HepG2 (cell line): ENCODE data around the gene KDM4B. TPM values are rescaled to one million over a fixed set of nuclear protein-coding genes. Genes with fewer than 3 reads are reported as not detected.

Source experiments
- AGO1 ChIP-seq: fragments of 200-400 bp; formaldehyde crosslinking; IDR thresholded peaks from 2 replicates; pipeline ENCODE4 v1.6.1; 2017; ENCODE audit warnings: mild to moderate bottlenecking, low read depth, low read length, moderate library complexity; ENCODE audit not compliant: poor library complexity, severe bottlenecking
- CBX1 ChIP-seq: IDR thresholded peaks from one replicate; pipeline ENCODE4 v1.6.1; 2016; ENCODE audit warnings: antibody characterized with exemption, low read depth
- GATAD1 ChIP-seq: IDR thresholded peaks from 2 replicates; pipeline ENCODE4 v1.6.1; 2016; ENCODE audit warnings: missing genetic modification reagents, missing compliant biosample characterization
- GMEB2 ChIP-seq: IDR thresholded peaks from 2 replicates; pipeline ENCODE4 v1.6.1; 2016; ENCODE audit warnings: missing biosample characterization, missing genetic modification reagents, low read depth
- HES4 ChIP-seq: sonication (generic); formaldehyde crosslinking; IDR thresholded peaks from 2 replicates; pipeline ENCODE4 v1.9.0; 2021; ENCODE audit warnings: mild to moderate bottlenecking, missing genetic modification reagents, borderline replicate concordance
- HNF4G ChIP-seq, 2 experiments: sonication (generic) in 1 of 2; formaldehyde crosslinking in 1 of 2; IDR thresholded peaks; 2 replicates each; pipeline versions ENCODE4 v1.4.0 to v1.6.1; 2011 to 2020; ENCODE audit warnings: borderline replicate concordance in 2 of 2, low read depth in 2 of 2, mild to moderate bottlenecking in 2 of 2, low read length in 1 of 2, missing genetic modification reagents in 1 of 2, moderate library complexity in 1 of 2
- IRF9 ChIP-seq: sonication (generic); formaldehyde crosslinking; IDR thresholded peaks from 2 replicates; pipeline ENCODE4 v1.8.0; 2022; ENCODE audit warnings: missing genetic modification reagents, mild to moderate bottlenecking, borderline replicate concordance
- LCORL ChIP-seq, 2 experiments: fragments of 450-650 bp in 1 of 2; sonication (generic) in 1 of 2; formaldehyde crosslinking in 1 of 2; IDR thresholded peaks; 2 replicates each; pipeline versions ENCODE4 v1.5.0 to v1.6.1; 2017 to 2020; ENCODE audit warnings: antibody characterized with exemption in 1 of 2, missing genetic modification reagents in 1 of 2
- MAZ ChIP-seq, 2 experiments: sonication (generic) in 1 of 2; formaldehyde crosslinking in 1 of 2; IDR thresholded peaks; 2 replicates each; pipeline versions ENCODE4 v1.5.0 to v1.6.1; 2012 to 2020; ENCODE audit warnings: low read depth in 2 of 2, mild to moderate bottlenecking in 2 of 2, borderline replicate concordance in 1 of 2, improper control_type of control experiment in 1 of 2, low read length in 1 of 2, missing genetic modification reagents in 1 of 2, moderate library complexity in 1 of 2
- MTF1 ChIP-seq: sonication (generic); formaldehyde crosslinking; IDR thresholded peaks from 2 replicates; pipeline ENCODE4 v1.5.0; 2020; ENCODE audit warnings: missing genetic modification reagents
- SAP130 ChIP-seq: IDR thresholded peaks from 2 replicates; pipeline ENCODE4 v1.6.1; 2016; ENCODE audit warnings: low read depth
- TFAP4 ChIP-seq: sonication (generic); IDR thresholded peaks from 2 replicates; pipeline ENCODE4 v1.6.1; 2016; ENCODE audit warnings: low read depth, borderline replicate concordance
- TOE1 ChIP-seq: sonication (generic); formaldehyde crosslinking; IDR thresholded peaks from 2 replicates; pipeline ENCODE4 v1.4.0; 2020; ENCODE audit warnings: mild to moderate bottlenecking, missing genetic modification reagents
- U2AF1 ChIP-seq: fragments of 200-400 bp; formaldehyde crosslinking; optimal IDR thresholded peaks from 2 replicates; pipeline ENCODE3; 2017; ENCODE audit warnings: mild to moderate bottlenecking, low read depth, low read length
- ZBTB21 ChIP-seq: sonication (generic); formaldehyde crosslinking; IDR thresholded peaks from 2 replicates; pipeline ENCODE4 v1.4.0; 2020; ENCODE audit warnings: missing genetic modification reagents
- ZBTB8A ChIP-seq: sonication (generic); formaldehyde crosslinking; IDR thresholded peaks from 2 replicates; pipeline ENCODE4 v1.4.0; 2020; ENCODE audit warnings: mild to moderate bottlenecking, low read depth, missing genetic modification reagents, borderline replicate concordance
- ZNF10 ChIP-seq: sonication (generic); formaldehyde crosslinking; IDR thresholded peaks from 2 replicates; pipeline ENCODE4 v1.4.0; 2020; ENCODE audit warnings: mild to moderate bottlenecking, low read depth, missing genetic modification reagents, borderline replicate concordance
- ZNF773 ChIP-seq: sonication (generic); formaldehyde crosslinking; IDR thresholded peaks from 2 replicates; pipeline ENCODE4 v1.4.0; 2020; ENCODE audit warnings: missing genetic modification reagents, borderline replicate concordance
- polyA plus RNA-seq, 8 experiments: library from polyadenylated mRNA; depleted of rRNA in 3 of 8; stranded (reverse) in 7 of 8; unstranded in 1 of 8; fragments of >200 nt; fragmentation: Illumina TruSeq in 4 of 8; extraction: Trizol in 4 of 8; gene quantifications; 2 replicates each; pipeline versions ENCODE4 v1.2.1 to v1.2.3, GENCODE V29; 2011 to 2016; ENCODE audit warnings: low read depth in 4 of 8, missing spikeins in 1 of 8, mixed read lengths in 1 of 8; ENCODE audit not compliant: insufficient read depth in 1 of 8
- total RNA-seq, 5 experiments: library from RNA; depleted of rRNA; stranded (reverse); fragments of >200 nt; fragmentation: Illumina TruSeq; extraction: Trizol; gene quantifications; 2 replicates each; pipeline ENCODE4 v1.2.3, GENCODE V29; 2016; ENCODE audit warnings: low read depth in 1 of 5
- TF ChIP-seq, protein P1 (sequence below): sonication (generic); formaldehyde crosslinking; IDR thresholded peaks from 2 replicates; pipeline ENCODE4 v1.4.0; 2020; ENCODE audit warnings: missing genetic modification reagents
- TF ChIP-seq, protein P2 (sequence below): IDR thresholded peaks from 2 replicates; pipeline ENCODE4 v1.6.1; 2016; ENCODE audit warnings: low read depth

Gene KDM4B
- total and polyA plus RNA-seq, 2 of the 13 experiments (the other 11 are each of a cell fraction or from before 2014, with no cell fraction given): 4.9 to 14.6 TPM

- TF ChIP-seq TFAP4 (peak; percentile 44; the same call in 1 of the 2 replicates), U2AF1 (no peak), AGO1 (peak; percentile 94), LCORL (IDR thresholded peaks at IDR 0.05) (no peak), LCORL (CRISPR knock-in tag; IDR thresholded peaks at IDR 0.05) (peak; percentile 63; the same call in 1 of the 2 replicates), GATAD1 (peak; percentile 17; the same call in 1 of the 2 replicates), ZBTB8A (CRISPR knock-in tag) (no peak), TOE1 (CRISPR knock-in tag) (no peak), MTF1 (no peak), SAP130 (CRISPR knock-in tag) (peak; percentile 85), ZNF10 (CRISPR knock-in tag) (no peak), ZNF773 (CRISPR knock-in tag) (peak; percentile 48; the same call in 1 of the 2 replicates), CBX1 (peak; percentile 46), ZBTB21 (CRISPR knock-in tag) (no peak), HNF4G (IDR thresholded peaks at IDR 0.05; ENCODE audit: borderline replicate concordance, low read depth, low read length) (no peak), HNF4G (CRISPR knock-in tag; IDR thresholded peaks at IDR 0.05; ENCODE audit: borderline replicate concordance, low read depth) (0 out of 2 replicates have a peak, but pooled peaks have one; percentile 33), MAZ (IDR thresholded peaks at IDR 0.05; ENCODE audit: borderline replicate concordance, low read depth, low read length) (peak; percentile 98), MAZ (CRISPR knock-in tag; IDR thresholded peaks at IDR 0.05; ENCODE audit: low read depth) (peak; percentile 97), GMEB2 (CRISPR knock-in tag) (peak; percentile 46; the same call in 1 of the 2 replicates), IRF9 (CRISPR knock-in tag) (no peak), HES4 (CRISPR knock-in tag) (no peak)
- TF ChIP-seq, protein P1, sequence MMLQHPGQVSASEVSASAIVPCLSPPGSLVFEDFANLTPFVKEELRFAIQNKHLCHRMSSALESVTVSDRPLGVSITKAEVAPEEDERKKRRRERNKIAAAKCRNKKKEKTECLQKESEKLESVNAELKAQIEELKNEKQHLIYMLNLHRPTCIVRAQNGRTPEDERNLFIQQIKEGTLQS: no peak
- TF ChIP-seq, protein P2, sequence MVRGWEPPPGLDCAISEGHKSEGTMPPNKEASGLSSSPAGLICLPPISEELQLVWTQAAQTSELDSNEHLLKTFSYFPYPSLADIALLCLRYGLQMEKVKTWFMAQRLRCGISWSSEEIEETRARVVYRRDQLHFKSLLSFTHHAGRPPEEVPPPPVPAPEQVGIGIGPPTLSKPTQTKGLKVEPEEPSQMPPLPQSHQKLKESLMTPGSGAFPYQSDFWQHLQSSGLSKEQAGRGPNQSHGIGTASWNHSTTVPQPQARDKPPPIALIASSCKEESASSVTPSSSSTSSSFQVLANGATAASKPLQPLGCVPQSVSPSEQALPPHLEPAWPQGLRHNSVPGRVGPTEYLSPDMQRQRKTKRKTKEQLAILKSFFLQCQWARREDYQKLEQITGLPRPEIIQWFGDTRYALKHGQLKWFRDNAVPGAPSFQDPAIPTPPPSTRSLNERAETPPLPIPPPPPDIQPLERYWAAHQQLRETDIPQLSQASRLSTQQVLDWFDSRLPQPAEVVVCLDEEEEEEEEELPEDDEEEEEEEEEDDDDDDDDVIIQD: 0 out of 2 replicates have a peak, but pooled peaks have one; percentile 31
Observed at GRCh38 chr19:4968462-4969291, at the start of gene KDM4B (continued).
